Small intestine (tissue), 16 donors: ENCODE data around the gene BMPR2. TPM values are rescaled to one million over a fixed set of nuclear protein-coding genes. Genes with fewer than 3 reads are reported as not detected.
A peak's percentile ranks its signal among the peaks of the same experiment; 100 is the strongest.

Source experiments
- DNase-seq, 2 donors: peaks; one replicate each; pipeline versions ENCODE4 v3.0.0 to v3.0.0-alpha.2; 2013
- FAIRE-seq: peaks from 2 replicates; lab custom pipeline; 2012; peaks lifted over from hg19 to GRCh38; lab: Jason Lieb, UNC
- H3K27ac ChIP-seq, 3 donors: one replicate each; pipeline ENCODE4 v1.5.1; 2013; ENCODE audit warnings: low read length in 2 of 3, mild to moderate bottlenecking in 2 of 3, control low read depth in 1 of 3, inconsistent platforms in 1 of 3, low read depth in 1 of 3, moderate library complexity in 1 of 3
- H3K27me3 ChIP-seq, 3 donors: one replicate each; pipeline ENCODE4 v1.6.1; 2013; ENCODE audit warnings: low read length in 3 of 3, inconsistent platforms in 1 of 3; ENCODE audit not compliant: control insufficient read depth in 3 of 3, insufficient read depth in 3 of 3
- H3K36me3 ChIP-seq, 3 donors: one replicate each; pipeline ENCODE4 v1.6.1; 2013; ENCODE audit warnings: low read length in 3 of 3, inconsistent platforms in 1 of 3, low read depth in 1 of 3, mild to moderate bottlenecking in 1 of 3, moderate library complexity in 1 of 3; ENCODE audit not compliant: control insufficient read depth in 3 of 3, insufficient read depth in 2 of 3
- H3K4me1 ChIP-seq, 3 donors: one replicate each; pipeline ENCODE4 v1.6.1; 2013; ENCODE audit warnings: low read length in 2 of 3, inconsistent platforms in 1 of 3, low read depth in 1 of 3, mild to moderate bottlenecking in 1 of 3, moderate library complexity in 1 of 3; ENCODE audit not compliant: control insufficient read depth in 3 of 3, insufficient read depth in 2 of 3
- H3K4me3 ChIP-seq, 3 donors: one replicate each; pipeline ENCODE4 v1.5.1; 2013; ENCODE audit warnings: low read length in 3 of 3, control low read depth in 1 of 3, inconsistent platforms in 1 of 3, low read depth in 1 of 3, mild to moderate bottlenecking in 1 of 3, moderate library complexity in 1 of 3
- H3K9me3 ChIP-seq, 2 donors: one replicate each; pipeline ENCODE4 v1.6.1; 2013; ENCODE audit warnings: low read depth in 1 of 2, low read length in 1 of 2; ENCODE audit not compliant: control insufficient read depth in 2 of 2, insufficient read depth in 1 of 2
- WGBS, 3 donors: extraction: QIAGEN DNeasy Blood & Tissue Kit; methylation state at CpG; one replicate each; pipeline ENCODE4 v1.1.7; 2013; 5-methylcytosine and 5-hydroxymethylcytosine counted together
- long read RNA-seq, 10 donors: transcript quantifications; one replicate each; lab custom pipeline, GENCODE V29; 2026
- polyA plus RNA-seq, 4 donors: library from polyadenylated mRNA; stranded (reverse) in 3 of 4; unstranded in 1 of 4; fragments of 200-250 nt in 3 of 4; fragments of 120-200 nt in 1 of 4; gene quantifications; one replicate each; pipeline versions ENCODE4 v1.2.1 to v1.2.3, GENCODE V29; 2013
- donor health status: healthy with polysubstance abuse.
- donor health status: control.
- donor health status: control.
- donor health status: Bipolar disorder and iron deficiency.
- donor health status: healthy.

The BMPR2 gene
- 10 to 100 TPM in 2 of 4 donors, 1 to 10 TPM in 2; 2.2 to 22.8 (median 6.5) TPM for polyA plus RNA-seq
- long read RNA-seq, donor 1: 0 reads
- long read RNA-seq, donor 2: 0 reads
- long read RNA-seq, donor 3: 0 reads
- long read RNA-seq, donor 4: 0 reads
- long read RNA-seq, donor 5: 0 reads
- long read RNA-seq, donor 6, partial matches to known transcripts: 7 of 7 reads
- long read RNA-seq, donor 6, other reads (novel, unspliced or antisense): 0 of 7 reads
- long read RNA-seq, donor 7: 0 reads
- long read RNA-seq, donor 8: 0 reads
- long read RNA-seq, donor 9: 0 reads
- long read RNA-seq, donor 10, full-length matches to known transcripts: 1 of 1 reads
- long read RNA-seq, donor 10, partial matches to known transcripts: 0 of 1 reads
- long read RNA-seq, donor 10, other reads (novel, unspliced or antisense): 0 of 1 reads

DNA sequence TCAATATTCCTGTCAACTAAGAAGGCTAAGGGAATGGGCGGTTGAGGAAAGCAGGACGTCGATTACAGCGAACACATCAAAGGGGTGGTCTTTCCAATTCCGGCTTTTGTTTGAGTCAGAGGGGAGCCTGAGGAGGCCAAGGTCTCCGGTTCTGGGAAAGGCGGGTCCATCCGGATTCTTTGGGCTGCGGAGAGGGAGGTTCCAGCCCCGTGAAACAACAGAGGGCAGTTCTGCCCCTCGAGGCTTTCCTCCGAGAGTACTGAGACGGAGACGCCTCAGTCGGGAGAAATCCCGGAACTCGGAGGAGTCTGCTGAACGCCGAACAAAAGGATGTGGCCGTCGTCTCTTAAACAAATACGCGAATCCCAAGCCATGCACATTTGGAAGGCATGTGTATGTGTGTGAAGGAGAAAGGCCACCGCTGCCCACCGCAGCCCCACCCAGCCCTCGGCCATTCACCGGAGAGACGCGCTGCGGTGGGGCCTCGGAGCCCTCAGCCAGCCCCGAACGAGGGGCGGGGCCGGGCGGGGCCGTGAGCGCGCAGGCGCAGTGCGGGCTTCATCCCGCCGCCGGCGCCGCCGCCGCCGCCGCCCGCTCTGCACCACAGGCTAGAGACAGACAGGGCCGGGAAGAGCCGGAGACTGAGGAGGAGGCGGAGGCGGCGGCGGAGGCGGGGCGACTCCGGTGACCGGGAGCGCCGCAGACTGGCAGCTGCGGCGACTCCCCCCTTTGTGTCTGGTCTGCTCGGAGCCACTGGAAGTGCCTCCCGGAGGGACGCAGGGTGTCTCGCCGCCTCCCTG is at the start of gene BMPR2:
Gene BMPR2, plus strand, starts transcription at position 719 of the 800 bp plus-strand sequence. CDS start 1,148 bp downstream, outside the sequence.
- Histone ChIP-seq H3K27me3 (no peaks in the 10 kb centered on the region), H3K9me3 (no peaks in the 10 kb centered on the region), H3K4me1 (peaks cover 2 to 4% (median 2%) of the 10 kb centered on the region in 3 donors), H3K36me3 (no peaks in the 10 kb centered on the region), H3K4me3 (peak within 1 kb of the TSS; percentile 79 to 91 (median 88)), H3K27ac (peak within 1 kb of the TSS; percentile 92 to 99 (median 97))
- FAIRE-seq: no peak
- DNase-seq: peak; percentile 90 to 98
- WGBS, 3 donors: 0 to 1% (median 0%) methylated on average over 51 to 70 of the region's 70 CpGs

DNA sequence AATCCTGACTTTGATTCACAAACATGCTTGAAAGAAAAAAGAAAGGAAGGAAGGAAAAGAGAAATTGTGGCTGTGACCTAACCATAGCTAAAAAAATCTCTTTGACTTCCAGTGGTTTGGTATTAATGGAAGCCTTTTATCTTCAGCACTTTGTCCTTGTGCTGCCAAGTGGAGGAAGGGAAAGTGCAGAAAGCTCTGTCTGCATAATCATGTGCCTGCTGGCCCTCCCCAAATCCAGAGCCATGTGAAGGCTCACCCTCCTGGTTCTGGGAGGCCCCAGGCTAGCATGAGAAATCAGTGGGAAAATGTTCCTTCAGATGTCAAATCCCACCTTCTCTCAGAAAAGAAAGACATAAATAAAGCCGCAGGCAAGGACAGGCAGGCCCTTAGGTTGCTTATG is 48.3 kb upstream of the BMPR2 start:
- Histone ChIP-seq H3K27ac (no peak overlapping the region), H3K27me3 (no peaks in the 10 kb centered on the region), H3K36me3 (peaks cover 0 to 13% (median 2%) of the 10 kb centered on the region in 3 donors), H3K9me3 (no peaks in the 10 kb centered on the region), H3K4me1 (no peaks in the 10 kb centered on the region), H3K4me3 (no peak overlapping the region)
- DNase-seq (no peak), FAIRE-seq (no peak)
- WGBS, 3 donors: 89 to 95% (median 92%) methylated on average over 1 of the region's 1 CpG

DNA sequence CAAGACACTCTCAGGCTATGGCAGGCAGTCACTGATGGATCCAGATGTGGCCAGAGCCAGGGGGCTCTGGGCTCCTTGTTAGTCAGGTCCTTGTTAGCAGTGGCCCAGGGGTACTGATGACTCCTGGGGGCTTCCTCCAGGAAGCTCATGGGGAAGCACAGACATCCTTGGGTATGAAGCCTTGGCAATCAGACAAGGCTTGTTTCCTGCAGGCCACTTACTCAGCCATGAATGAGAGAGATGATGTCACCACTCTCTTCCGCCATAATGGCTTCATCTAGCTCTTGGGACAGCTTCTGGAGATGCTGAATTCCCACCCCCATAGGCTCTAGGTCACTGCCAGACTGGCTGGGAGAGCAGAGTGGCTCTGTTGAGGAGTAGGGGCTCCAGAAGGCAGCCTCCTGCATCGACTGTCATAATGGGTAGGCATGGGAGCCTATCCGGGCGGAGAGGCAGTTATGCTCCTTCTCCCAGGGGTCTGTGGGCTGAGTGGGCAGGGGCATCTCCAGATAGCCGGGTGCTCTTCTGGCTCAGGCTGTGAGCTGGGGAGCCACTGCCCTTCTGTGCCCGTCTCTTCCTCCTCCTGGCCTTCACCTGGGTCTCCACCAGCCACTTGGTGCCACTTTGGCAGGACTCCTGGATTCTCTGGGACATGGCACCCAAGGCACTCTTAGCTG is 40.2 kb upstream of the BMPR2 start:
- DNase-seq: no peak
- Histone ChIP-seq H3K4me1 (no peaks in the 10 kb centered on the region), H3K9me3 (no peaks in the 10 kb centered on the region), H3K27me3 (no peaks in the 10 kb centered on the region), H3K36me3 (no peaks in the 10 kb centered on the region), H3K27ac (no peak overlapping the region), H3K4me3 (no peak overlapping the region)
- no peak for FAIRE-seq
- WGBS, 3 donors: 92 to 97% (median 94%) methylated on average over 5 to 6 of the region's 6 CpGs

DNA sequence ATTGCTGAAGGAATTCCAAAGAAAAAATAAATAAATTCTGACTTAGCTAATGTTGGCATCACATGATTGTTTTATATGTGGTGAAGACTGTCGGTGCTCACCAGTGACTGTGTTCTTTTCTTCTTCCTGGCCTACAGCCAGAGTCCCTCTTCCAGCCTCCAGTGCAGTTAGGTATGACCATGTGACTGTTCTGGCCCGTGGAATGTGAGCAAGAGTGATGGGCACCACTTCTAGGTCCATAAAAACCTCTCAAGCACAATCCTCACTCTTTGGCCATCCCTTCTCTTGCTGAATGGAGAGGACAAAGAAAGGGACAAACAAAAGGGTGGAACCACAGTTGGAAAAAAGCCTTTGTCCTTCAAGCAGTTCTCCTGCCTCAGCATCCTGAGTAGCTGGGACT is 39.0 kb upstream of the BMPR2 start:
- no peaks in the 10 kb centered on the region for H3K27me3 ChIP-seq
- H3K4me1 ChIP-seq: no peaks in the 10 kb centered on the region
- H3K9me3 ChIP-seq: no peaks in the 10 kb centered on the region
- FAIRE-seq (no peak), DNase-seq (no peak)
- H3K4me3 ChIP-seq: no peak overlapping the region
- WGBS, 3 donors: 57 to 59% (median 58%) methylated on average over 2 of the region's 2 CpGs
- H3K27ac ChIP-seq: no peak overlapping the region
- H3K36me3 ChIP-seq: no peaks in the 10 kb centered on the region

DNA sequence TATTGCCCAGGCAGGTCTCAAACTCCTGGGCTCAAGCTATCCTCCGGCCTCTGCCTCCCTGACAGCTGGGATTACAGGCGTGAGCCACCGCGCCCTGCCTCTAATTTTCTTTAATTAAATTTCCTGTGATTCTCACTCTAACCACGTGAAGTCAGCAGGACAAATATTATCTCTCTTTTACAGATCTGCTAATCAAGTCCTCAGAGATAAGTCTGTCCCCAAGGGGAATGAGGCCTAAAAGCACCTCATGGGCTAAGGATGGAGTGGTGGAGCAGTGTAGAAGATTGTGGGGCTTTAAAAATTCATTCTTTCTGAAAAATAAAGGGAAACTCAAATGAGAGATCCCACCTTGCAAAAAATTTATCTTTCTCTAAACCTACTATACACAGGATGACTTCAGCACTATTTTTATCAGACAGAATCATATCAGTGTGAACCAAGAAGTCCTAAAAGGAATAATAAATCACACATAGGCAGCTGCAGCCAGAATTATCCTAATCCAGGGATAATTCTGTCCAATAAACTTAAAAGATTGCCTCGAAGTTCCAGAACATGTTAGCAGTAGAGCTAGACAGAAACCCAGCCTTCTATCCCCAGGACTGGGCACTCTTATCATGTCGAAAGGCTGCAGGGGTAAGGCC is 38.3 kb upstream of the BMPR2 start:
- H3K36me3 ChIP-seq: no peaks in the 10 kb centered on the region
- H3K4me1 ChIP-seq: no peaks in the 10 kb centered on the region
- no peaks in the 10 kb centered on the region for H3K27me3 ChIP-seq
- FAIRE-seq (no peak), DNase-seq (no peak)
- H3K4me3 ChIP-seq: no peak overlapping the region
- H3K27ac ChIP-seq: no peak overlapping the region
- whole genome bisulfite sequencing, 3 donors: 67 to 81% (median 72%) methylated on average over 7 of the region's 7 CpGs
- no peaks in the 10 kb centered on the region for H3K9me3 ChIP-seq

DNA sequence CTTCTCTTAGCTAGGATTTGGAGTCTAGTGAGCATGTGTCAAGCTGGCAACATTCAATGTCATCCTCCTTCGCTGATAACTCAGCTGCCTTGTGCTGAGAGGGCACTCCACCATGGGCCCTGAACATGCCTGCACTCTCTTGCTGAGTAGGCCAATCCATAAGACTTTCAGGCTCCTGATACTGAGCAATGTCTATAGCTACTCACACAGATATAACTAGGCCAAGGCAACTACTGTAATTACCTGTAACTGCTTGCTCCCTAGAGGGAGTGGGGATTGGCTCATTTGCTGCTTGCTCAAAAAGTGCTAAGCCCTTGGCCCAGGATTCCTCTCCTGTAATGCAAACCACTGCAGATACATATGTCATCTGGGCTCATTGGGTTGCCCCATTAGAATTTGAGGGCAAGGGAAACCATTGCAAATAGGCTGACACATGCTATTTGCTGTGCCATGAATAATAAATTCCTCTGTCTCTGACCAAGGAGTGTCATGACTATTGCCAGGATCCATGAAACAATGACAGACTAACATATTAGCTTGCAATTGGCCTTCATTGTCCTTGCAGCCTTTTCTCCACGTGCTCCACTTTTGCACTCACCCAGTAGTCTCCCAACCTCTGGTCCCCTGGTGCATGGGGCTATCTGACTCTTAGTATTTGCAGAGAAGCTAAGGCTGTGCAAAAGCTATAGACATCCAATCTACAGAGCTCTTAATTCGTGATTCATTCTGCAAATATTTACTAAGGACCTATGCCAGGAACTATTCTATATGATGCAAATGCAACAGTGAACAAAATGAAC is 36.9 kb upstream of the BMPR2 start:
- 38 to 65% (median 38%) methylated on average over 3 of the region's 3 CpGs for WGBS, 3 donors
- H3K4me3 ChIP-seq: no peak overlapping the region
- H3K4me1 ChIP-seq: no peaks in the 10 kb centered on the region
- FAIRE-seq (no peak), DNase-seq (peak in 1 of 2 donors; percentile 34)
- H3K36me3 ChIP-seq: no peaks in the 10 kb centered on the region
- H3K9me3 ChIP-seq: no peaks in the 10 kb centered on the region
- no peak overlapping the region for H3K27ac ChIP-seq
- H3K27me3 ChIP-seq: no peaks in the 10 kb centered on the region

DNA sequence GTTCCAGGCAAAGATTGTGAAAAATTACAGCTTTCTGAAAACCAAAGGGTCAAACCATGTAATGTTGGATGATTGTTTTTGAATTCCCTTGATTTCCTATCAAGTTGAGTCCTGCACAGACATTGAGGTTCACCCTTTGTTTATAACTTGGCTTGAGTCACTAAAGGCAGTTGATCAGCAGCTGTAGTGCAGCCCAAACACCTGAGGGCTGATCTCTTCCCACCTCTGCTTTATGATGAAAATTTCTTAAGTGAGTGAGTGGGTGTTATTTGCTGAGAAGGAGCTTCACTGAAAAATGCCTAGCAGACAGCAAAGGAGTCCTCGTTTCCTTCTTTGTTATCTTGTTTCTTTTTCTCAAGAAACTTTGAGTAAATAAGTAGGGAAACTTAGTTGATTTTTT is 31.9 kb upstream of the BMPR2 start:
- Histone ChIP-seq H3K4me1 (no peaks in the 10 kb centered on the region), H3K36me3 (no peaks in the 10 kb centered on the region), H3K9me3 (no peaks in the 10 kb centered on the region), H3K4me3 (no peak overlapping the region), H3K27me3 (no peaks in the 10 kb centered on the region), H3K27ac (no peak overlapping the region)
- DNase-seq (no peak), FAIRE-seq (no peak)
- WGBS, 3 donors: 47 to 63% (median 53%) methylated on average over 1 of the region's 1 CpG
